IPS-15b (cell line): ENCODE data around the gene APLF.
"Not testable (repeated sequence)": the region's sequence is repeated elsewhere in the genome, so short reads cannot be mapped to it uniquely, and the experiment has no call there.

Experiments
- H3K27me3 ChIP-seq: one replicate; pipeline ENCODE4 v1.6.1; 2013; ENCODE audit warnings: low read length; ENCODE audit not compliant: control insufficient read depth, insufficient read depth
- H3K36me3 ChIP-seq: one replicate; pipeline ENCODE4 v1.6.1; 2013; ENCODE audit warnings: low read length; ENCODE audit not compliant: control insufficient read depth, insufficient read depth
- H3K4me1 ChIP-seq: one replicate; pipeline ENCODE4 v1.6.1; 2013; ENCODE audit warnings: mild to moderate bottlenecking, low read length; ENCODE audit not compliant: control insufficient read depth, insufficient read depth
- H3K4me3 ChIP-seq: one replicate; pipeline ENCODE4 v1.5.1; 2013; ENCODE audit warnings: low read depth, low read length
- H3K9ac ChIP-seq: one replicate; pipeline ENCODE4 v1.6.1; 2013; ENCODE audit warnings: low read depth, mild to moderate bottlenecking, low read length
- H3K9me3 ChIP-seq: one replicate; pipeline ENCODE4 v1.6.1; 2013; ENCODE audit warnings: mild to moderate bottlenecking, low read length; ENCODE audit not compliant: control insufficient read depth, insufficient read depth

Gene APLF

GRCh38 chr2:68428746-68429145, 38.6 kb upstream of the APLF start:
- Histone ChIP-seq H3K9me3 (no peaks in the 10 kb centered on the region), H3K9ac (no peak overlapping the region), H3K4me1 (no peaks in the 10 kb centered on the region)

GRCh38 chr2:68429311-68429826, 38.0 kb upstream of the APLF start:
- H3K36me3 ChIP-seq = no peaks in the 10 kb centered on the region
- no peak overlapping the region for H3K4me3 ChIP-seq
- no peak overlapping the region for H3K9ac ChIP-seq
- no peaks in the 10 kb centered on the region for H3K9me3 ChIP-seq
- H3K4me1 ChIP-seq = no peaks in the 10 kb centered on the region
- H3K27me3 ChIP-seq = no peaks in the 10 kb centered on the region

More at GRCh38 chr2:68428746-68429145, 38.6 kb upstream of the APLF start:
- Histone ChIP-seq H3K36me3 (no peaks in the 10 kb centered on the region), H3K27me3 (no peaks in the 10 kb centered on the region), H3K4me3 (no peak overlapping the region)

DNA sequence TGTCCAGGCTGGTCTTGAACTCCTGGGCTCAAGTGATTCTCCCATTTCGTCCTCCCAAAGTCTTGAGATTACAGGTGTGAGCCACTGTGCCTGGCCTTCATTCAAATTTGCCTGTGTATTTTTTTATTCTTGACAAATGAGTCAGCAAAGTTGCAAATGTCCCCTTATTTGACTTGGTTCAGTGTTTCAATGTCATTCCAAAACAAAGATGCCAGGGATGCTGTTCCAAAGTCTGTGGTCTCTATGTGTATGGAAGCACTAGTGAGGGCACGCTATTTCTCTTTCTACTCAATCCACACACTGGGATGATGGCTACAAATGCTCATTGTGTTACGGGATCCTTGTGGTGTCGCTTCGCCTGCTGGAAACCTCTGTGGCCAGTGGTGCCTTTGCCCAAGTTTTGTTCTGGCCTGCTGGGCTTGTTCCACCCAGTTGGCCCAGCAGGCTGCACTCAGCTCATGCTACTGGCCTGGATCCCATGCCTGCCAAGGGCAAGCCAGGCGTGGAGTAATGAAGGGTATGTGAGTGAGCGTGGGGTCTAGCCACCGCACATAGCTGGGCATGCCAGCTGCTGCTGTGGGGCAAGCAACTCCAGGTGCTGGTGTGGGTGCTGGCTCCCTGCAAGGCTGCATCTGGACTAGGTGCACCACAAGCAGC, 35.9 kb upstream of the APLF start:
- Histone ChIP-seq H3K27me3 (no peaks in the 10 kb centered on the region), H3K9me3 (no peaks in the 10 kb centered on the region), H3K4me3 (no peak overlapping the region), H3K4me1 (no peaks in the 10 kb centered on the region), H3K36me3 (no peaks in the 10 kb centered on the region), H3K9ac (no peak overlapping the region)

GRCh38 chr2:68432696-68433658, 34.4 kb upstream of the APLF start:
- Histone ChIP-seq H3K9ac (no peak overlapping the region), H3K27me3 (no peaks in the 10 kb centered on the region), H3K4me3 (no peak overlapping the region), H3K9me3 (no peaks in the 10 kb centered on the region), H3K4me1 (no peaks in the 10 kb centered on the region), H3K36me3 (no peaks in the 10 kb centered on the region)

DNA sequence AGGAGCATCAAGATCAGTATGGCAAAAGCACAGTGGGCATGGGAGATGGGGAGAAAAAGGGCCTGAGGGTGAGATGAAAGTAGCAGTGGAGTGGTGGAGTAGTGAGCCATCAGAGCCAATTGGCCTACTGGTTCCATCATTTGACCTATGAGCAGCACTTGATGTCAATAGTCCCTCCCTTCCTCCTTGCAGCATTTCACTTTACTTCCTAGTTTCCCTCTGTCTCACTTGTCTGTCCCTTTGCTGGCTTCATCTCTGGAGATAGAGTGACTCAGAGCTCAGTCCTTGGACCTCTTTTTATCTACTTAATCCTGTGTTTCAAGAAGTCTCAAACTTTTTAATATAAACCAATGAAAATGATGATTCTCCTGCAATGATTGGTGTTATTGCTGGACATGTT, 32.4 kb upstream of the APLF start:
- no peaks in the 10 kb centered on the region for H3K36me3 ChIP-seq
- H3K4me3 ChIP-seq = no peak overlapping the region
- H3K9ac ChIP-seq = no peak overlapping the region
- H3K9me3 ChIP-seq = no peaks in the 10 kb centered on the region
- no peaks in the 10 kb centered on the region for H3K4me1 ChIP-seq
- no peaks in the 10 kb centered on the region for H3K27me3 ChIP-seq

- Histone ChIP-seq H3K36me3 (no peaks in the 10 kb centered on the region), H3K27me3 (no peaks in the 10 kb centered on the region), H3K9ac (no peak overlapping the region), H3K4me3 (no peak overlapping the region), H3K4me1 (no peaks in the 10 kb centered on the region), H3K9me3 (no peaks in the 10 kb centered on the region)
Measured at GRCh38 chr2:68435615-68436014, 31.8 kb upstream of the APLF start.

DNA sequence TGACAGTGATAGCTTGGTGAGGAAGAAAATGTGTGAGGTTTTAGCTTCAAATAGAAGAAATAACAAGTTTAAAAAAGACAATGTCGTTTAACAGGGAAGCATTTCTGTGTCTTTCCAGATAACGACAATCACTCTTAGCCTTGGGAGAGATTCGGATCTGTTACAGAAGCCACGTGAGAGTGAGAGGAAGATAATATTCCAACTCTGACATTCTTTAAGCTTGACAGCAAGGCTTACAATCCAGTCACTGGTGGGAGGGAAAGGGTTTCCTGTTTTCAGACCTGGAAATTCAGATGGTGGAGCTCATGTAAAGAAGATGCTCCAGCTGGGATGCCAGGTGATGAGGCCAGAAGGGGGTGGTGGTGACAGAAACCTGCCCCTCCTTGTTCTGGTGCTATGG, 31.1 kb upstream of the APLF start:
- Histone ChIP-seq H3K9ac (no peak overlapping the region), H3K36me3 (no peaks in the 10 kb centered on the region), H3K27me3 (no peaks in the 10 kb centered on the region)

DNA sequence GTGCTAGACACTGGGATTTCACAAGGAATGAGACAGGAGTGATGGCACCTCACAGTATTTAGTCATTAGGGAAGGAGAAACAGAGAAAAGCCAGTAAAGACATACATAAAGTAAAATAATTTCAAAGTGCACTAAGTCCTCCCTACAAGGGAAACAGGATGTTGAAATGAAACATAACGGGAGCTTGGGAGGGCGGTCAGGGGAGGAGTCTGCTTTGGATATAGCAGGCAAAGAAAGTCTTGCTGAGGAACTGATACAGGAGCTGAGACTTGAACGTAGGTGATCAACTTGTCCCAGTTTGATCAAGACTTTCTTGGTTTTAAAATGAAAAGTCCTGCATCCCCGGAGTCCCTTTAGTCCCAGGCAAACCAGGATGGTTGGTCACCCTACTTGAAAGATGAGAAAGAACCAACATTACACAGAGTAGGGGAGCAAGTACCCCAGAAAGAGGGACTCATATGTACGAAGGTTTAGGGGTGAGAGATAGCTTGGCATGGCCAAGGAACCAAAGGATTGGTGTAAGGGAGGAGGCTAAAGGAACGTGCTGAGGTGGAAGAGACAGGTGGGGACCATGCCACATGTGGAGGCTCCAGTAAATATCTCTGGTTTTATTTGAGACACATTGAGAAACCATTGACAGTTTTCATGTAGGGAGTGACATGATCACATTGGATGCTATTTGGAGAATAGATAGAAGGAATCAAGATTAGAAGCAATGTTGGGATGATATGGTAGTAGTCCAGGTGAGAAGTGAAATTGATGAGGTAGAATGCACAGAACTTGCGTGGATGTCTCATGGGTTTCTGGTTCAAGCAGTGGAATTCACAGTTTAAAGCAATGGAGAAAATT, 28.7 kb upstream of the APLF start:
- H3K27me3 ChIP-seq = no peaks in the 10 kb centered on the region
- no peak overlapping the region for H3K9ac ChIP-seq
- no peak overlapping the region for H3K4me3 ChIP-seq
- H3K4me1 ChIP-seq = no peaks in the 10 kb centered on the region
- H3K9me3 ChIP-seq = no peaks in the 10 kb centered on the region
- H3K36me3 ChIP-seq = no peaks in the 10 kb centered on the region

More for the DNA sequence above, 31.1 kb upstream of the APLF start:
- no peak overlapping the region for H3K4me3 ChIP-seq
- H3K4me1 ChIP-seq = no peaks in the 10 kb centered on the region
- no peaks in the 10 kb centered on the region for H3K9me3 ChIP-seq

DNA sequence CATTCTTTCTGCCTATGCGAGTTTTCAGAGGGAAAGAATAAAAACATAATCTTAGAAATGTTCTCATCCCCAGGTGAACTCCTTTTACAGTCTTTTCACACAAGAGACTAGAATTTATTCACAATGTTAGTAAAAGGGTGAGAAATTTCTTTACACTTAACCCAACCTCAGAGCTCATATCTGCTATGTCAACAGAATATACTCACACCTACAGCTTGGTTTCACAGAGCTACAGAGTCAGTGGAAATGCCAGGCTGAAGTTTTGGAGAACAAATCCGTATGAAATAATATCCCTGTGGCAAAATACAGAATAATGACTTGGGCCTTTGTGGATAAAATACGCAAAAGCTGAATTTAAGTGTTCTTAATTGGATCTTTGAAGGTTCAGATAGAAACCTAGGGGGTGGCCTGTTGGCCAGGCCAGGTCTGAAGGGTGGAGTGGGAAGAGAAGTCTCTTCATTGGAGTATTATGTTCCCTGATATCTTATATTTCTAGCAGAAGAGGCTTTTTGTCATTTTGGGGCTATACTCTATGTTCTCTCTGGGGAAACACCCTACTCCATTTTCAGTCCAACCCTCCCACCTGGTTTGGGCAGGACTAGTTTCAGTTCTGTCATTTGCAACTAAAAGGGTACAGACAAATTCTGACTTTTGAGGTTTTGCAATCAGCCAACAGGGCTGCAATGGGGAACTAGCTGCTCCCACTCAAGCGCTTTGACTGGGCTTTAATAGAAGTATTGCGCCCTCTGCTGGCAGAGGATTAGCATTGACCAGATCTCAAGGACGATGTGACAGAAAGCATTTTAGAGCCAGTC, 26.0 kb upstream of the APLF start:
- no peaks in the 10 kb centered on the region for H3K36me3 ChIP-seq
- H3K4me1 ChIP-seq = no peaks in the 10 kb centered on the region
- no peak overlapping the region for H3K4me3 ChIP-seq
- no peak overlapping the region for H3K9ac ChIP-seq
- H3K27me3 ChIP-seq = no peaks in the 10 kb centered on the region
- no peaks in the 10 kb centered on the region for H3K9me3 ChIP-seq

DNA sequence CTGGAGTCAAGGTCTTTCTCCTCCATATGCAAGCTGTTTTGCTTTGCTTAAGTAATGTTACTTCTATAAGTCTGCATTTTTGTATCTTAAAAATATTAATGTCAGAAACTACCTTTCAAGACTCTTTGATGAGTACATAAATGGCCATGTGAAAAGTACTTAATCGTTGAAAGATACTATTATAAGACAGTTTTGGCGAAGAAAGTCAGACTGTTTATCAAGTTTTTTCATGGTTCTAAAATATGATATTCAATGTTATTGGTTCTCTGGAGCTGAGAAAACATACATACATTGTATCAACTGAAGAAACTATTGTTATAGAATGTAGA, 25.4 kb upstream of the APLF start:
- no peaks in the 10 kb centered on the region for H3K36me3 ChIP-seq
- no peaks in the 10 kb centered on the region for H3K4me1 ChIP-seq
- no peaks in the 10 kb centered on the region for H3K9me3 ChIP-seq
- no peaks in the 10 kb centered on the region for H3K27me3 ChIP-seq
- no peak overlapping the region for H3K4me3 ChIP-seq
- H3K9ac ChIP-seq = no peak overlapping the region

DNA sequence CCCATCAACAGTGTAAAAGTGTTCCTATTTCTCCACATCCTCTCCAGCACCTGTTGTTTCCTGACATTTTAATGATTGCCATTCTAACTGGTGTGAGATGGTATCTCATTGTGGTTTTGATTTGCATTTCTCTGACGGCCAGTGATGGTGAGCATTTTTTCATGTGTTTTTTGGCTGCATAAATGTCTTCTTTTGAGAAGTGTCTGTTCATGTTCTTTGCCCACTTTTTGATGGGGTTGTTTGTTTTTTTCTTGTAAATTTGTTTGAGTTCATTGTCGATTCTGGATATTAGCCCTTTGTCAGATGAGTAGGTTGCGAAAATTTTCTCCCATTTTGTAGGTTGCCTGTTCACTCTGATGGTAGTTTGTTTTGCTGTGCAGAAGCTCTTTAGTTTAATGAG, 21.0 kb upstream of the APLF start:
- not testable (repeated sequence) for H3K9me3 ChIP-seq, H3K4me1 ChIP-seq, H3K27me3 ChIP-seq, H3K9ac ChIP-seq, H3K4me3 ChIP-seq, H3K36me3 ChIP-seq
